ENCODE results near the gene IGF2BP2.
"Not testable (repeated sequence)": the region's sequence is repeated elsewhere in the genome, so short reads cannot be mapped to it uniquely, and the experiment has no call there.

The IGF2BP2 gene

GRCh38 chr3:185797993-185798830 is 26.6 kb downstream of the IGF2BP2 start:
- peak in 1 of 2 donors; percentile 28 for DNase-seq

- DNase-seq, result no peak
Measured at GRCh38 chr3:185797108-185797881, 27.5 kb downstream of the IGF2BP2 start.

- no peak for DNase-seq
Measured at GRCh38 chr3:185796431-185797107, 28.3 kb downstream of the IGF2BP2 start.

GRCh38 chr3:185793381-185793780 is 31.5 kb downstream of the IGF2BP2 start:
- DNase-seq, result no peak

- no peak for DNase-seq
Measured at GRCh38 chr3:185792955-185793354, 31.9 kb downstream of the IGF2BP2 start.

- no peak for DNase-seq
Measured at GRCh38 chr3:185789891-185790830, 34.7 kb downstream of the IGF2BP2 start.

GRCh38 chr3:185789134-185789533 is 35.7 kb downstream of the IGF2BP2 start:
- DNase-seq, result no peak

- DNase-seq, result no peak
Measured at GRCh38 chr3:185788292-185788691, 36.5 kb downstream of the IGF2BP2 start.

- no peak for DNase-seq
Measured at GRCh38 chr3:185786956-185787877, 37.6 kb downstream of the IGF2BP2 start.

- not testable (repeated sequence) for DNase-seq
Measured at GRCh38 chr3:185786258-185786657, 38.6 kb downstream of the IGF2BP2 start.

- DNase-seq, result no peak
Measured at GRCh38 chr3:185784317-185784716, 40.5 kb downstream of the IGF2BP2 start.

- no peak for DNase-seq
Measured at GRCh38 chr3:185781759-185782158, 43.1 kb downstream of the IGF2BP2 start.

- no peak for DNase-seq
Measured at GRCh38 chr3:185779461-185779860, 45.4 kb downstream of the IGF2BP2 start.

GRCh38 chr3:185778821-185779220 is 46.0 kb downstream of the IGF2BP2 start:
- no peak for DNase-seq

- DNase-seq, result no peak
Measured at GRCh38 chr3:185778094-185778493, 46.7 kb downstream of the IGF2BP2 start.

GRCh38 chr3:185770109-185770508 is 54.7 kb downstream of the IGF2BP2 start:
- no peak for DNase-seq

GRCh38 chr3:185768578-185768982 is 56.3 kb downstream of the IGF2BP2 start:
- DNase-seq, result peak; percentile 48 to 92

- DNase-seq, result no peak
Measured at GRCh38 chr3:185767002-185767688, 57.7 kb downstream of the IGF2BP2 start.

GRCh38 chr3:185766329-185767001 is 58.4 kb downstream of the IGF2BP2 start:
- DNase-seq, result no peak

GRCh38 chr3:185764980-185765370 is 59.9 kb downstream of the IGF2BP2 start:
- no peak for DNase-seq

Measured in inflammatory macrophage treated with lipopolysaccharide for 1 hour (primary cell).